Keratinocyte (primary cell): ENCODE data around the gene EEF1E1. TPM values are rescaled to one million over a fixed set of nuclear protein-coding genes. Genes with fewer than 3 reads are reported as not detected.

ENCODE experiments used
- DNase-seq: peaks from one replicate; pipeline ENCODE4 v3.0.0-alpha.2; 2011; ENCODE audit warnings: low read depth, missing footprints, low spot score
- FAIRE-seq: peaks from 2 replicates; lab custom pipeline; 2011; peaks lifted over from hg19 to GRCh38; lab: Jason Lieb, UNC
- H2AFZ ChIP-seq: 2 replicates; pipeline ENCODE4 v1.6.0; 2012; ENCODE audit warnings: low read length, control low read depth, inconsistent platforms; ENCODE audit not compliant: control insufficient read depth
- H3K27ac ChIP-seq: 2 replicates; pipeline ENCODE4 v1.5.1; 2011; ENCODE audit warnings: low read length; ENCODE audit not compliant: control insufficient read depth, insufficient read depth
- H3K27me3 ChIP-seq: 3 replicates; pipeline ENCODE4 v1.6.0; 2011; ENCODE audit warnings: low read length; ENCODE audit not compliant: control insufficient read depth, insufficient read depth; ENCODE audit errors: extremely low read depth
- H3K36me3 ChIP-seq, 2 experiments: 2 replicates in 1 of 2; 3 replicates in 1 of 2; pipeline ENCODE4 v1.5.1; 2011; ENCODE audit warnings: low read length in 2 of 2, mild to moderate bottlenecking in 1 of 2; ENCODE audit not compliant: control insufficient read depth in 2 of 2, insufficient read depth in 2 of 2; ENCODE audit errors: extremely low read depth in 1 of 2
- H3K4me1 ChIP-seq: 3 replicates; pipeline ENCODE4 v1.5.1; 2011; ENCODE audit warnings: low read length; ENCODE audit not compliant: control insufficient read depth, insufficient read depth; ENCODE audit errors: extremely low read depth
- H3K4me2 ChIP-seq: 3 replicates; pipeline ENCODE4 v1.6.0; 2011; ENCODE audit warnings: low read depth, low read length; ENCODE audit not compliant: control insufficient read depth, insufficient read depth; ENCODE audit errors: extremely low read depth
- H3K4me3 ChIP-seq, 3 experiments: fragments of 200-600 bp in 1 of 3; sonication (generic) in 1 of 3; 2 replicates in 2 of 3; 3 replicates in 1 of 3; pipeline ENCODE4 v1.5.1; 2011 to 2016; ENCODE audit warnings: low read length in 3 of 3, mild to moderate bottlenecking in 3 of 3, control low read depth in 2 of 3, inconsistent platforms in 1 of 3, low read depth in 1 of 3, mixed read lengths in 1 of 3, mixed run types in 1 of 3, moderate library complexity in 1 of 3; ENCODE audit not compliant: control insufficient read depth in 2 of 3, insufficient read depth in 2 of 3; ENCODE audit errors: extremely low read depth in 1 of 3
- H3K79me2 ChIP-seq: 2 replicates; pipeline ENCODE4 v1.6.0; 2012; ENCODE audit warnings: low read length; ENCODE audit not compliant: control insufficient read depth, insufficient read depth
- H3K9ac ChIP-seq: 3 replicates; pipeline ENCODE4 v1.6.0; 2011; ENCODE audit warnings: low read length; ENCODE audit not compliant: control insufficient read depth, insufficient read depth; ENCODE audit errors: extremely low read depth
- H3K9me1 ChIP-seq: 3 replicates; pipeline ENCODE4 v1.6.0; 2011; ENCODE audit warnings: low read length; ENCODE audit not compliant: control insufficient read depth, insufficient read depth; ENCODE audit errors: extremely low read depth
- H3K9me3 ChIP-seq: 2 replicates; pipeline ENCODE4 v1.5.1; 2012; ENCODE audit warnings: low read depth, low read length; ENCODE audit not compliant: control insufficient read depth
- H4K20me1 ChIP-seq: 3 replicates; pipeline ENCODE4 v1.6.0; 2011; ENCODE audit warnings: low read length; ENCODE audit not compliant: control insufficient read depth, insufficient read depth; ENCODE audit errors: extremely low read depth
- CTCF ChIP-seq, 3 experiments: IDR thresholded peaks in 1 of 3; conservative IDR thresholded peaks in 1 of 3; optimal IDR thresholded peaks in 1 of 3; 2 replicates in 2 of 3; 3 replicates in 1 of 3; pipeline versions ENCODE3 to v1.5.1; 2011; ENCODE audit warnings: low read length in 3 of 3, mild to moderate bottlenecking in 3 of 3, moderate library complexity in 2 of 3, control low read depth in 1 of 3, inconsistent platforms in 1 of 3; ENCODE audit not compliant: insufficient read depth in 2 of 3; ENCODE audit errors: extremely low read depth in 1 of 3
- EZH2 ChIP-seq: IDR thresholded peaks from one replicate; pipeline ENCODE4 v1.6.1; 2012; ENCODE audit warnings: inconsistent platforms, mild to moderate bottlenecking, low read length, moderate library complexity
- dilution Hi-C: fragments of 300-500 bp; cut with MboI; formaldehyde crosslinking; loops from one replicate; pipeline ENCODE4 v1.7.0; 2020; ENCODE audit warnings: low sequenced_read_pairs; ENCODE audit not compliant: extremely low pct_ligation_motif_present
- polyA plus RNA-seq, 5 experiments: library from polyadenylated mRNA; depleted of rRNA in 3 of 5; stranded (reverse) in 3 of 5; stranded (forward) in 1 of 5; unstranded in 1 of 5; fragments of >200 nt; gene quantifications; 1 replicate in 1 of 5; 2 replicates in 3 of 5; 3 replicates in 1 of 5; pipeline versions ENCODE4 v1.2.1 to v1.2.3, GENCODE V29; 2011 to 2012; ENCODE audit warnings: missing spikeins in 2 of 5, low read depth in 1 of 5, low replicate concordance in 1 of 5

Gene EEF1E1
- polyA plus RNA-seq, 1 donor (not counting 4 experiments of a cell fraction or from before 2014, with no cell fraction given), result 83.5 TPM

- dilution Hi-C loops, result no loop called here
- H3K4me3 ChIP-seq, result no peak overlapping the region
- no peaks in the 10 kb centered on the region for H3K79me2 ChIP-seq
- DNase-seq, result no peak
- no peak overlapping the region for H2AFZ ChIP-seq
- H4K20me1 ChIP-seq, result no peaks in the 10 kb centered on the region
- H3K9me1 ChIP-seq, result no peaks in the 10 kb centered on the region
- no peak overlapping the region for H3K4me2 ChIP-seq
- no peak for FAIRE-seq
- H3K27ac ChIP-seq, result no peak overlapping the region
- H3K9ac ChIP-seq, result no peak overlapping the region
- H3K4me1 ChIP-seq, result no peaks in the 10 kb centered on the region
- H3K27me3 ChIP-seq, result no peaks in the 10 kb centered on the region
- no peaks in the 10 kb centered on the region for H3K9me3 ChIP-seq
- H3K36me3 ChIP-seq, result peaks cover 0 to 7% of the 10 kb centered on the region in 2 experiments
- TF ChIP-seq CTCF (optimal IDR thresholded peaks at IDR 0.05 in 1 of 3, IDR thresholded peaks at IDR 0.05 in 1 of 3, conservative IDR thresholded peaks at IDR 0.05 in 1 of 3; ENCODE audit: extremely low read depth in 1 of 3, insufficient read depth in 2 of 3, low read length in 3 of 3) (no peak), EZH2 (no peak)
Measured at GRCh38 chr6:8074213-8074612, 28.1 kb downstream of the EEF1E1 start.

- H3K4me1 ChIP-seq, result no peaks in the 10 kb centered on the region
- peaks cover 0 to 7% of the 10 kb centered on the region in 2 experiments for H3K36me3 ChIP-seq
- no peak overlapping the region for H3K27ac ChIP-seq
- no peaks in the 10 kb centered on the region for H3K9me1 ChIP-seq
- H3K4me3 ChIP-seq, result no peak overlapping the region
- dilution Hi-C loops, result no loop called here
- H3K4me2 ChIP-seq, result no peak overlapping the region
- TF ChIP-seq CTCF (optimal IDR thresholded peaks at IDR 0.05 in 1 of 3, IDR thresholded peaks at IDR 0.05 in 1 of 3, conservative IDR thresholded peaks at IDR 0.05 in 1 of 3; ENCODE audit: extremely low read depth in 1 of 3, insufficient read depth in 2 of 3, low read length in 3 of 3) (no peak), EZH2 (no peak)
- H4K20me1 ChIP-seq, result no peaks in the 10 kb centered on the region
- no peak overlapping the region for H3K9ac ChIP-seq
- H3K9me3 ChIP-seq, result no peaks in the 10 kb centered on the region
- no peaks in the 10 kb centered on the region for H3K27me3 ChIP-seq
- FAIRE-seq, result no peak
- no peak overlapping the region for H2AFZ ChIP-seq
- no peak for DNase-seq
- no peaks in the 10 kb centered on the region for H3K79me2 ChIP-seq
Measured at GRCh38 chr6:8073758-8074157, 28.6 kb downstream of the EEF1E1 start.
